Measurements from ENCODE around the gene SCAF1. TPM values are rescaled to one million over a fixed set of nuclear protein-coding genes. Genes with fewer than 3 reads are reported as not detected.

SCAF1 gene
- total and polyA plus RNA-seq, 9 of the 15 experiments (the other 6 are each of a cell fraction or from before 2014, with no cell fraction given): 0.20 to 79.0 (median 4.9) TPM

GRCh38 chr19:49677901-49678674 is 36.1 kb downstream of the SCAF1 start:
- Histone ChIP-seq H3K9me1 (ENCODE audit: control insufficient read depth, insufficient read depth, low read length) (peaks cover 3% of the 10 kb centered on the region), H3K9ac (ENCODE audit: insufficient read depth in 1 of 2, low read depth in 2 of 2, low read length in 2 of 2) (peak overlapping the region; percentile 96 to 100), H3K4me2 (ENCODE audit: insufficient read depth, low read length) (peak overlapping the region; percentile 91), H3K4me3 (peak overlapping the region; percentile 85), H3K4me1 (replicated peaks in 1 of 2; ENCODE audit: control insufficient read depth in 2 of 2, insufficient read depth in 2 of 2, low read length in 2 of 2) (peaks cover 27 to 44% of the 10 kb centered on the region in 2 experiments), H4K20me1 (replicated peaks; ENCODE audit: control insufficient read depth, insufficient read depth, low read length) (peaks cover 22% of the 10 kb centered on the region), H3K36me3 (ENCODE audit: control insufficient read depth, insufficient read depth, low read length) (peaks cover 50% of the 10 kb centered on the region), H3K9me3 (replicated peaks; ENCODE audit: control insufficient read depth, insufficient read depth, low read depth, low read length) (no peaks in the 10 kb centered on the region; the same call in 1 of the 2 replicates), H3K27ac (ENCODE audit: extremely low read depth, low read depth, low read length) (peak overlapping the region; percentile 97), H3K79me2 (ENCODE audit: control insufficient read depth, insufficient read depth, low read length) (peaks cover 50% of the 10 kb centered on the region), H3K27me3 (ENCODE audit: control insufficient read depth in 2 of 2, insufficient read depth in 2 of 2, low read length in 2 of 2) (no peaks in the 10 kb centered on the region), H2AFZ (ENCODE audit: low read depth, low read length) (peak overlapping the region; percentile 49; the same call in 1 of the 2 replicates)
- intact Hi-C loops (cut with micrococcal nuclease): loop anchor here (1.0 to 5.0 kb wide), 6 partner anchors 35 to 189 kb away; partner anchors contain the start of genes AP2A1, PNKP, PRR12 and SCAF1
- ATAC-seq (peak; percentile 32), DNase-seq (ENCODE audit: extremely low read depth in 1 of 4, low spot score in 3 of 4) (peak; percentile 68 to 88 (median 72)), FAIRE-seq (peak; percentile 83)
- POLR2A ChIA-PET: interaction anchor here (0.5 to 2.7 kb wide), 8 partner anchors 18 to 336 kb away, joined by 3 to 23 read pairs (median 3); partner anchors contain the start of genes AP2A1 and SCAF1
- CTCF ChIA-PET (ENCODE audit: low intra/inter-chr PET ratio): interaction anchor here (0.6 to 1.7 kb wide), 3 partner anchors 108 to 204 kb away, joined by 3 to 5 read pairs (median 4); partner anchors contain the start of gene FLT3LG
- in situ Hi-C loops (cut with MboI): no loop called here
- WGBS (ENCODE audit: insufficient coverage, low coverage, missing lambda C conversion rate): 2% methylated on average over 19 of the region's 21 CpGs
- TSS peak; percentile 49 for BruUV-seq (replicated peaks)
- TF ChIP-seq HOXB6 (CRISPR knock-in tag; IDR thresholded peaks at IDR 0.05; ENCODE audit: borderline replicate concordance) (no peak), GTF2A2 (tag; IDR thresholded peaks at IDR 0.05) (no peak), MYNN (IDR thresholded peaks at IDR 0.05) (peak; percentile 45; the same call in 1 of the 2 replicates), MYNN (CRISPR knock-in tag; IDR thresholded peaks at IDR 0.05) (no peak), TEAD1 (CRISPR knock-in tag; IDR thresholded peaks at IDR 0.05) (0 out of 4 replicates have a peak, but pooled peaks of 1 of the 2 experiments have one; percentile 36), PCBP1 (IDR thresholded peaks at IDR 0.05; ENCODE audit: low read depth, low read length, poor library complexity, severe bottlenecking) (no peak), IFI16 (CRISPR knock-in tag; IDR thresholded peaks at IDR 0.05) (no peak), GATAD2B (IDR thresholded peaks at IDR 0.05; ENCODE audit: borderline replicate concordance) (no peak), ZKSCAN1 (IDR thresholded peaks at IDR 0.05; ENCODE audit: low read depth, low read length) (peak; percentile 12; the same call in 1 of the 2 replicates), TFE3 (CRISPR knock-in tag; IDR thresholded peaks at IDR 0.05) (no peak), KLF13 (tag; IDR thresholded peaks at IDR 0.05; ENCODE audit: borderline replicate concordance, low read depth) (peak; percentile 51; the same call in 1 of the 2 replicates), KDM1A (IDR thresholded peaks at IDR 0.05) (0 out of 4 replicates have a peak, but pooled peaks of 1 of the 2 experiments have one; percentile 16), SIX5 (IDR thresholded peaks at IDR 0.05; ENCODE audit: borderline replicate concordance in 1 of 2, insufficient read depth in 1 of 2, low read depth in 1 of 2, low read length in 2 of 2) (no peak), CTCFL (IDR thresholded peaks at IDR 0.05; ENCODE audit: borderline replicate concordance, insufficient read depth, low read depth, low read length, poor library complexity, severe bottlenecking) (peak; percentile 72), ZNF740 (CRISPR knock-in tag; IDR thresholded peaks at IDR 0.05) (no peak), ZNF740 (tag; IDR thresholded peaks at IDR 0.05) (peak in 1 of 2 experiments; percentile 38; a peak in 1 of 4 replicates)

All from K562 (cell line).